SK-N-SH treated with all-trans-retinoic acid at 6 μM for 48 hours (cell line): ENCODE data around the gene NOSTRIN.

Experiments
- ARNTL ChIP-seq: fragments of 450-650 bp; formaldehyde crosslinking; IDR thresholded peaks from 2 replicates; pipeline ENCODE4 v1.5.0; 2020; ENCODE audit warnings: low read depth, mild to moderate bottlenecking, moderate library complexity, borderline replicate concordance
- BACH2 ChIP-seq: fragments of 250-450 bp; sonication (Bioruptor Pico); IDR thresholded peaks from 2 replicates; pipeline ENCODE4 v1.9.0; 2021; ENCODE audit warnings: mild to moderate bottlenecking, borderline replicate concordance
- ESRRG ChIP-seq: fragments of 250-450 bp; sonication (Bioruptor Pico); IDR thresholded peaks from 2 replicates; pipeline ENCODE4 v1.6.1; 2021; ENCODE audit warnings: mild to moderate bottlenecking
- GLIS3 ChIP-seq: fragments of 250-450 bp; sonication (Bioruptor Pico); IDR thresholded peaks from 2 replicates; pipeline ENCODE4 v1.5.0; 2020; ENCODE audit warnings: mild to moderate bottlenecking, moderate library complexity
- OSR1 ChIP-seq: fragments of 250-450 bp; sonication (Bioruptor Pico); IDR thresholded peaks from 2 replicates; pipeline ENCODE4 v1.8.0; 2022; ENCODE audit warnings: moderate library complexity, mild to moderate bottlenecking, inconsistent platforms
- PATZ1 ChIP-seq: fragments of 250-450 bp; sonication (Bioruptor Pico); IDR thresholded peaks from 2 replicates; pipeline ENCODE4 v1.8.0; 2020; ENCODE audit warnings: mild to moderate bottlenecking, moderate library complexity, borderline replicate concordance
- POU6F1 ChIP-seq: fragments of 250-450 bp; sonication (Bioruptor Pico); IDR thresholded peaks from 2 replicates; pipeline ENCODE4 v1.8.0; 2021; ENCODE audit warnings: low read depth, mild to moderate bottlenecking, moderate library complexity, borderline replicate concordance
- RARB ChIP-seq: fragments of 250-450 bp; sonication (Bioruptor Pico); IDR thresholded peaks from 2 replicates; pipeline ENCODE4 v1.8.0; 2021; ENCODE audit warnings: mild to moderate bottlenecking, moderate library complexity
- TCF4 ChIP-seq: fragments of 250-450 bp; sonication (Bioruptor Pico); IDR thresholded peaks from 2 replicates; pipeline ENCODE4 v1.8.0; 2021; ENCODE audit warnings: mild to moderate bottlenecking, moderate library complexity, borderline replicate concordance
- TOX ChIP-seq: fragments of 250-450 bp; sonication (Bioruptor Pico); IDR thresholded peaks from 2 replicates; pipeline ENCODE4 v1.8.0; 2021; ENCODE audit warnings: mild to moderate bottlenecking, moderate library complexity, borderline replicate concordance
- ZFP3 ChIP-seq: fragments of 250-450 bp; sonication (Bioruptor Pico); IDR thresholded peaks from 2 replicates; pipeline ENCODE4 v1.5.0; 2020; ENCODE audit warnings: mild to moderate bottlenecking, moderate library complexity
- ZFP30 ChIP-seq: fragments of 450-650 bp; formaldehyde crosslinking; IDR thresholded peaks from 2 replicates; pipeline ENCODE4 v1.5.0; 2022; ENCODE audit warnings: mild to moderate bottlenecking, moderate library complexity
- ZNF565 ChIP-seq: fragments of 450-650 bp; formaldehyde crosslinking; conservative IDR thresholded peaks from 2 replicates; pipeline ENCODE4 v1.5.0; 2020; ENCODE audit warnings: low read depth, mild to moderate bottlenecking, moderate library complexity
- ZNF8 ChIP-seq: fragments of 450-650 bp; formaldehyde crosslinking; IDR thresholded peaks from 2 replicates; pipeline ENCODE4 v1.5.0; 2020; ENCODE audit warnings: mild to moderate bottlenecking, moderate library complexity

GRCh38 chr2:168892327-168892726, 89.9 kb downstream of the NOSTRIN start:
- no peak for TF ChIP-seq BACH2
- TF ChIP-seq RARB (CRISPR knock-in tag), result no peak
- TF ChIP-seq ZNF565 (CRISPR knock-in tag), result no peak
- TF ChIP-seq ESRRG (CRISPR knock-in tag), result no peak
- TF ChIP-seq PATZ1 (CRISPR knock-in tag), result no peak
- TF ChIP-seq ZFP30 (CRISPR knock-in tag), result no peak
- no peak for TF ChIP-seq OSR1 (CRISPR knock-in tag)
- TF ChIP-seq GLIS3 (CRISPR knock-in tag), result no peak
- no peak for TF ChIP-seq ZNF8 (CRISPR knock-in tag)
- no peak for TF ChIP-seq TOX (CRISPR knock-in tag)
- no peak for TF ChIP-seq POU6F1
- no peak for TF ChIP-seq ARNTL
- no peak for TF ChIP-seq TCF4 (CRISPR knock-in tag)
- TF ChIP-seq ZFP3 (CRISPR knock-in tag), result no peak
